GM23248 (cell line): ENCODE results near the gene IL24. TPM values are rescaled to one million over a fixed set of nuclear protein-coding genes. Genes with fewer than 3 reads are reported as not detected.

Source experiments
- DNase-seq: peaks from one replicate; pipeline ENCODE4 v3.0.0-alpha.2; 2015
- H2AFZ ChIP-seq: fragments of 200-600 bp; sonication (generic); 2 replicates; pipeline ENCODE4 v1.6.1; 2016; ENCODE audit warnings: antibody characterized with exemption
- H3F3A ChIP-seq: fragments of 200-600 bp; sonication (generic); 2 replicates; pipeline ENCODE4 v1.6.1; 2016; ENCODE audit warnings: mild to moderate bottlenecking, antibody characterized with exemption, mixed run types; ENCODE audit not compliant: insufficient read depth
- H3K27ac ChIP-seq: fragments of 200-600 bp; sonication (generic); 2 replicates; pipeline ENCODE4 v1.5.1; 2016; ENCODE audit warnings: mild to moderate bottlenecking
- H3K27me3 ChIP-seq: fragments of 200-600 bp; sonication (generic); replicated peaks from 2 replicates; pipeline ENCODE4 v1.6.1; 2016; ENCODE audit warnings: mild to moderate bottlenecking; ENCODE audit not compliant: insufficient read depth
- H3K36me3 ChIP-seq: fragments of 200-600 bp; sonication (generic); 2 replicates; pipeline ENCODE4 v1.6.1; 2016; ENCODE audit warnings: low read depth, mild to moderate bottlenecking
- H3K4me1 ChIP-seq: fragments of 200-600 bp; sonication (generic); 2 replicates; pipeline ENCODE4 v1.6.1; 2016; ENCODE audit warnings: mild to moderate bottlenecking; ENCODE audit not compliant: insufficient read depth
- H3K4me2 ChIP-seq: fragments of 200-600 bp; sonication (generic); one replicate; pipeline ENCODE4 v1.6.1; 2016; ENCODE audit warnings: mild to moderate bottlenecking; ENCODE audit not compliant: unreplicated experiment
- H3K4me3 ChIP-seq: fragments of 200-600 bp; sonication (generic); 2 replicates; pipeline ENCODE4 v1.5.1; 2016; ENCODE audit warnings: mild to moderate bottlenecking
- H3K79me2 ChIP-seq: fragments of 200-600 bp; sonication (generic); 2 replicates; pipeline ENCODE4 v1.6.1; 2016; ENCODE audit warnings: mild to moderate bottlenecking; ENCODE audit not compliant: insufficient read depth
- H3K9ac ChIP-seq: fragments of 200-600 bp; sonication (generic); 2 replicates; pipeline ENCODE4 v1.6.1; 2016; ENCODE audit warnings: mild to moderate bottlenecking
- H3K9me2 ChIP-seq: fragments of 200-600 bp; sonication (generic); 2 replicates; pipeline ENCODE4 v1.6.1; 2016; ENCODE audit warnings: mixed run types, mild to moderate bottlenecking, moderate library complexity; ENCODE audit not compliant: insufficient read depth
- H3K9me3 ChIP-seq: fragments of 200-600 bp; sonication (generic); one replicate; pipeline ENCODE4 v1.6.1; 2017; ENCODE audit warnings: low read depth
- H4K20me1 ChIP-seq: fragments of 200-600 bp; sonication (generic); 2 replicates; pipeline ENCODE4 v1.6.0; 2016; ENCODE audit not compliant: insufficient read depth
- EZH2 ChIP-seq: fragments of 200-600 bp; sonication (generic); IDR thresholded peaks from 2 replicates; pipeline ENCODE4 v1.6.1; 2018; ENCODE audit warnings: antibody characterized with exemption, mild to moderate bottlenecking; ENCODE audit not compliant: insufficient read depth, poor library complexity, severe bottlenecking
- EZH2phosphoT487 ChIP-seq: fragments of 200-600 bp; sonication (generic); IDR thresholded peaks from 2 replicates; pipeline ENCODE4 v1.6.1; 2018; ENCODE audit warnings: antibody characterized with exemption, moderate library complexity, mild to moderate bottlenecking, low read depth; ENCODE audit not compliant: insufficient read depth
- WGBS, 2 experiments: methylation state at CpG; one replicate each; pipeline ENCODE4 v1.1.6; 2015 to 2017; ENCODE audit warnings: low lambda C conversion rate in 2 of 2, low coverage in 1 of 2; ENCODE audit errors: missing lambda C conversion rate in 2 of 2; 5-methylcytosine and 5-hydroxymethylcytosine counted together
- in situ Hi-C: fragments of 300-500 bp; cut with MboI; formaldehyde crosslinking; loops from 2 replicates; pipeline ENCODE4 v1.15.0; 2020
- polyA plus RNA-seq: library from polyadenylated mRNA; unstranded; fragments of >200 nt; fragmentation: Nextera tagmentation; extraction: Ambion mirVana; gene quantifications from 2 replicates; pipeline ENCODE4 v1.2.1, GENCODE V29; 2016
- total RNA-seq: library from RNA; depleted of rRNA; stranded (reverse); fragments of >200 nt; shearing (Covaris generic); gene quantifications from 2 replicates; pipeline ENCODE4 v1.2.3, GENCODE V29; 2014

IL24 gene
- total and polyA plus RNA-seq, 2 experiments from 2014 or later: 0.49 to 2.4 TPM

DNA sequence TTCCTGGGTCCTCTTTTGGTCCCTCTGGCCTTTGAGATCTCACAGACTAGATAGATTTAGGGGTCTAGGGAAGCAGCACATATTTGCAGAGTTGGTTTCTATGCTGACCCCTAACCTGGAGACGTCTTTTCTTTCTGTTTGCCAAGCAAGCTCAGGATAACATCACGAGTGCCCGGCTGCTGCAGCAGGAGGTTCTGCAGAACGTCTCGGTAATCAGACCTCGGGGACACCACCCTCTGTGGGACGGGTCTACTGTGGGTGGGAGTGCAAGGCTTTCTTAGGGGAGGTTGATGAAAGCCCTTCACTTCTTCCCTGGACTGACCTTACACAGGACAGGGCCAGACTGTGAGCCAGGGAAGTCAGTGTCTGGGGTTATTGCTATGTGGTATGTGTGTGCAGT, 2.9 kb downstream of the IL24 start:
- Histone ChIP-seq H2AFZ (no peak overlapping the region), H3K9me2 (no peaks in the 10 kb centered on the region), H3F3A (peaks cover 23% of the 10 kb centered on the region), H3K27me3 (no peaks in the 10 kb centered on the region), H3K4me3 (no peak overlapping the region), H3K4me1 (peaks cover 55% of the 10 kb centered on the region), H3K4me2 (no peak overlapping the region), H3K9ac (no peak overlapping the region), H3K79me2 (no peaks in the 10 kb centered on the region), H3K36me3 (no peaks in the 10 kb centered on the region), H4K20me1 (no peaks in the 10 kb centered on the region), H3K9me3 (no peaks in the 10 kb centered on the region), H3K27ac (no peak overlapping the region)
- in situ Hi-C loops: no loop called here
- 96 to 98% methylated on average over 7 of the region's 7 CpGs for WGBS, 2 experiments
- TF ChIP-seq EZH2 (no peak), EZH2phosphoT487 (no peak)
- no peak for DNase-seq

DNA sequence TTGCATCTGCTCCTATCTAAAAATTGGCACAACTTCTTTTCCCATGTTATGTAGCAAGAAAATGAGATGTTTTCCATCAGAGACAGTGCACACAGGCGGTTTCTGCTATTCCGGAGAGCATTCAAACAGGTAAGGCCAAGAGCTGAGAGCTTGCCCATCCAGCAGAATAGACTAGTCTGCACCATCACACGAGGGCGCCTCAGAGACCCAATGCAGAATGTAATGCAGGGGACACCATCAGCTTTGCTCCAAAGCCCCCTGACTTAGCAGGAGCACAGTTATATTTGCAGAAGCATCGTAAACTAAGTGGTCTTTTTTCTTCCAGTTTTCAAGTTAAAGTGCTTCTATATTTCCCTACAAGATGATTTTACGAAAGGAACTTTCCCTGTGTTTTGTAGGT, 4.7 kb downstream of the IL24 start:
- 90 to 91% methylated on average over 6 of the region's 6 CpGs for WGBS, 2 experiments
- H2AFZ ChIP-seq: no peak overlapping the region
- no peak for TF ChIP-seq EZH2phosphoT487
- no peak for TF ChIP-seq EZH2
- H3K27ac ChIP-seq: no peak overlapping the region
- no peak overlapping the region for H3K4me3 ChIP-seq
- H3K9me2 ChIP-seq: no peaks in the 10 kb centered on the region
- H3K79me2 ChIP-seq: no peaks in the 10 kb centered on the region
- H3K4me1 ChIP-seq: peaks cover 44% of the 10 kb centered on the region
- H4K20me1 ChIP-seq: no peaks in the 10 kb centered on the region
- no peak overlapping the region for H3K9ac ChIP-seq
- no peak overlapping the region for H3K4me2 ChIP-seq
- in situ Hi-C loops: no loop called here
- DNase-seq: no peak
- H3K9me3 ChIP-seq: no peaks in the 10 kb centered on the region
- peaks cover 26% of the 10 kb centered on the region for H3F3A ChIP-seq
- no peaks in the 10 kb centered on the region for H3K36me3 ChIP-seq
- H3K27me3 ChIP-seq: no peaks in the 10 kb centered on the region

- Histone ChIP-seq H4K20me1 (no peaks in the 10 kb centered on the region), H3K9ac (no peak overlapping the region), H3F3A (peaks cover 26% of the 10 kb centered on the region), H3K4me3 (no peak overlapping the region), H3K79me2 (no peaks in the 10 kb centered on the region), H3K27ac (no peak overlapping the region), H3K9me3 (no peaks in the 10 kb centered on the region), H2AFZ (no peak overlapping the region), H3K4me1 (peaks cover 36% of the 10 kb centered on the region), H3K4me2 (no peak overlapping the region), H3K27me3 (no peaks in the 10 kb centered on the region), H3K36me3 (no peaks in the 10 kb centered on the region), H3K9me2 (no peaks in the 10 kb centered on the region)
- in situ Hi-C loops: no loop called here
- TF ChIP-seq EZH2phosphoT487 (no peak), EZH2 (no peak)
- no peak for DNase-seq
- 79 to 88% methylated on average over 1 of the region's 1 CpG for WGBS, 2 experiments
These were observed 5.5 kb downstream of the IL24 start for GRCh38 chr1:206902702-206903101.

DNA sequence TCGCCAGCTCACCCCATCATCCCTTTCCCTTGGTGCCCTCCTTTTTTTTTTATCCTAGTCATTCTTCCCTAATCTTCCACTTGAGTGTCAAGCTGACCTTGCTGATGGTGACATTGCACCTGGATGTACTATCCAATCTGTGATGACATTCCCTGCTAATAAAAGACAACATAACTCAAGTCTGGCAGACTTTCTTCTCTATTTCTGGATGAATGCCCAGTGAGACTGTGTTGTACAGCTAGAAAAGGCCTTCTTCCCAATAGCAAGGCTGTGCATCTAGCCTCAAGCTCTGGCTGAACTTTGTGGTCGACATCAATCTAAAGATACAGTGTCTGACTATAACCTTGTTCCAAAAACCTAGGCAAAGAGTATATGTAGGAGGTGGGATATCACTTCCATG, 6.4 kb downstream of the IL24 start:
- in situ Hi-C loops: no loop called here
- peak; percentile 36 for DNase-seq
- 50 to 54% methylated on average over 2 of the region's 2 CpGs for WGBS, 2 experiments
- Histone ChIP-seq H3K9me2 (no peaks in the 10 kb centered on the region), H3K4me3 (no peak overlapping the region), H3K27ac (no peak overlapping the region), H3K4me2 (no peak overlapping the region), H3K4me1 (peaks cover 29% of the 10 kb centered on the region), H4K20me1 (no peaks in the 10 kb centered on the region), H3K36me3 (no peaks in the 10 kb centered on the region), H2AFZ (no peak overlapping the region), H3K27me3 (no peaks in the 10 kb centered on the region), H3K9ac (no peak overlapping the region), H3K9me3 (no peaks in the 10 kb centered on the region), H3K79me2 (no peaks in the 10 kb centered on the region), H3F3A (peaks cover 23% of the 10 kb centered on the region)
- TF ChIP-seq EZH2 (no peak), EZH2phosphoT487 (no peak)
